Smooth muscle cell (in vitro differentiated cells): ENCODE data around the gene ADGRD1. TPM values are rescaled to one million over a fixed set of nuclear protein-coding genes. Genes with fewer than 3 reads are reported as not detected.

Experiments
- DNase-seq: peaks from one replicate; lab custom pipeline; 2025; ENCODE audit not compliant: unreplicated experiment; lab: John Stamatoyannopoulos, UW
- H2AFZ ChIP-seq: fragments of 200-600 bp; sonication (generic); 2 replicates; pipeline ENCODE4 v1.6.0; 2016; ENCODE audit warnings: antibody characterized with exemption, low read depth, mild to moderate bottlenecking
- H3F3A ChIP-seq: fragments of 200-600 bp; sonication (generic); 2 replicates; pipeline ENCODE4 v1.6.0; 2017; ENCODE audit warnings: antibody characterized with exemption, low read depth
- H3K27ac ChIP-seq: fragments of 200-600 bp; sonication (generic); 2 replicates; pipeline ENCODE4 v1.5.1; 2016; ENCODE audit warnings: low read depth, mild to moderate bottlenecking
- H3K27me3 ChIP-seq: fragments of 200-600 bp; sonication (generic); 2 replicates; pipeline ENCODE4 v1.6.1; 2016; ENCODE audit warnings: low read depth, mild to moderate bottlenecking
- H3K36me3 ChIP-seq: fragments of 200-600 bp; sonication (generic); 2 replicates; pipeline ENCODE4 v1.5.1; 2016; ENCODE audit warnings: low read depth
- H3K4me1 ChIP-seq: fragments of 200-600 bp; sonication (generic); 2 replicates; pipeline ENCODE4 v1.5.1; 2016; ENCODE audit warnings: low read depth
- H3K4me2 ChIP-seq: fragments of 200-600 bp; sonication (generic); 2 replicates; pipeline ENCODE4 v1.6.0; 2016; ENCODE audit warnings: mild to moderate bottlenecking
- H3K4me3 ChIP-seq: fragments of 200-600 bp; sonication (generic); 2 replicates; pipeline ENCODE4 v1.5.1; 2016; ENCODE audit warnings: mild to moderate bottlenecking
- H3K79me2 ChIP-seq: fragments of 200-600 bp; sonication (generic); 2 replicates; pipeline ENCODE4 v1.6.0; 2016; ENCODE audit warnings: low read depth, mild to moderate bottlenecking
- H3K9ac ChIP-seq: fragments of 200-600 bp; sonication (generic); 2 replicates; pipeline ENCODE4 v1.6.0; 2016; ENCODE audit warnings: low read depth
- H3K9me3 ChIP-seq: fragments of 200-600 bp; sonication (generic); replicated peaks from 2 replicates; pipeline ENCODE4 v1.5.1; 2016; ENCODE audit warnings: low read depth
- H4K20me1 ChIP-seq: fragments of 200-600 bp; sonication (generic); 2 replicates; pipeline ENCODE4 v1.6.0; 2016; ENCODE audit warnings: low read depth
- WGBS: methylation state at CpG from one replicate; pipeline ENCODE4 v1.1.7; 2016; ENCODE audit warnings: low lambda C conversion rate; 5-methylcytosine and 5-hydroxymethylcytosine counted together
- polyA plus RNA-seq: library from polyadenylated mRNA; unstranded; fragments of >200 nt; fragmentation: Nextera tagmentation; extraction: Ambion mirVana; gene quantifications from 2 replicates; pipeline ENCODE4 v1.2.1, GENCODE V29; 2016
- total RNA-seq: library from RNA; depleted of rRNA; stranded (reverse); fragments of >200 nt; gene quantifications from 2 replicates; pipeline ENCODE4 v1.2.3, GENCODE V29; 2014
- TF ChIP-seq, protein P1 (sequence below): fragments of 200-600 bp; sonication (generic); IDR thresholded peaks from 2 replicates; pipeline ENCODE4 v1.5.1; 2017; ENCODE audit warnings: borderline replicate concordance, mild to moderate bottlenecking, antibody characterized with exemption; ENCODE audit not compliant: insufficient read depth, poor library complexity, severe bottlenecking

ADGRD1 gene
- total and polyA plus RNA-seq, 2 experiments from 2014 or later, result 0.14 TPM; not detected in 1

DNA sequence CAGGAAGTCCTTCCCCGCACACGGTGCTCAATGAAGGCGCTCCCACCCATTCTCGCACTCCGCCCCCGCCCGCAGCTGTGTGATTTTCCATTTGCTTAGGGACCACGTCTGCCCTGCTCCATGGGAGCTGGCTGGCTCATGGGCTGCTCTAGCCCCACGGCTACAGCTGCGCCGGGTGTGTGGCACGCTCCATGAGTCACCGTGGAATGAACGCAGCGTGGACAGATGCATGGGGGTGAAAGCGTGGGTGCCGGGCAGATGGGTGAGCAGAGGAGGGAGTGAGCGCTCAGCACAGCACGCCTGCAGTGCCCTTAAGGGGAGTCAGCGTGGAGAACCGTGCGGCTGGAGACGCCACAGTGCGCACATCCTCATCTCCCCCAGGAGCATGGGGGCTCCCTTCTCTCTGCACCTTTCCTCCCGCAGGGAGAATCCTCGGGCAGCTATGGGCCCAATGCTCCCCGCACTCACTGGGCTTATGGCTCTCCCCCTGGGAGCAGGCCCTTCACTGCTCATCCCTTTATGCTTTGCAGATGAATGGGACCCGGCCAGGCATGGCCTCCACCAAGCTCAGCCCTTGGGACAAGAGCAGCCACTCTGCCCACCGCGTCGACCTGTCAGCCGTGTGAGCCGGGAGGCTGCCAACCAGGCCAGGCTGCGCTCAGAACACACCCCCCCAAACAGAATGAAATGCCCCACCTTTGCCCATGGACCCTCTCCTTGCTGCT lies 185.1 kb downstream of the ADGRD1 start:
- H3K27me3 ChIP-seq, result no peaks in the 10 kb centered on the region
- no peak overlapping the region for H3K4me2 ChIP-seq
- H4K20me1 ChIP-seq, result no peaks in the 10 kb centered on the region
- TF ChIP-seq, protein P1, sequence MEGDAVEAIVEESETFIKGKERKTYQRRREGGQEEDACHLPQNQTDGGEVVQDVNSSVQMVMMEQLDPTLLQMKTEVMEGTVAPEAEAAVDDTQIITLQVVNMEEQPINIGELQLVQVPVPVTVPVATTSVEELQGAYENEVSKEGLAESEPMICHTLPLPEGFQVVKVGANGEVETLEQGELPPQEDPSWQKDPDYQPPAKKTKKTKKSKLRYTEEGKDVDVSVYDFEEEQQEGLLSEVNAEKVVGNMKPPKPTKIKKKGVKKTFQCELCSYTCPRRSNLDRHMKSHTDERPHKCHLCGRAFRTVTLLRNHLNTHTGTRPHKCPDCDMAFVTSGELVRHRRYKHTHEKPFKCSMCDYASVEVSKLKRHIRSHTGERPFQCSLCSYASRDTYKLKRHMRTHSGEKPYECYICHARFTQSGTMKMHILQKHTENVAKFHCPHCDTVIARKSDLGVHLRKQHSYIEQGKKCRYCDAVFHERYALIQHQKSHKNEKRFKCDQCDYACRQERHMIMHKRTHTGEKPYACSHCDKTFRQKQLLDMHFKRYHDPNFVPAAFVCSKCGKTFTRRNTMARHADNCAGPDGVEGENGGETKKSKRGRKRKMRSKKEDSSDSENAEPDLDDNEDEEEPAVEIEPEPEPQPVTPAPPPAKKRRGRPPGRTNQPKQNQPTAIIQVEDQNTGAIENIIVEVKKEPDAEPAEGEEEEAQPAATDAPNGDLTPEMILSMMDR, result no peak
- no peak overlapping the region for H2AFZ ChIP-seq
- H3K4me3 ChIP-seq, result no peak overlapping the region
- H3K36me3 ChIP-seq, result no peaks in the 10 kb centered on the region
- H3K9ac ChIP-seq, result no peak overlapping the region
- H3K79me2 ChIP-seq, result no peaks in the 10 kb centered on the region
- DNase-seq, result no peak
- WGBS, result 91% methylated on average over 32 of the region's 34 CpGs
- H3K27ac ChIP-seq, result no peak overlapping the region
- H3K9me3 ChIP-seq, result no peaks in the 10 kb centered on the region
- no peaks in the 10 kb centered on the region for H3F3A ChIP-seq
- H3K4me1 ChIP-seq, result peaks cover 5% of the 10 kb centered on the region

GRCh38 chr12:131139363-131140068 lies 185.8 kb downstream of the ADGRD1 start:
- no peaks in the 10 kb centered on the region for H3K79me2 ChIP-seq

DNA sequence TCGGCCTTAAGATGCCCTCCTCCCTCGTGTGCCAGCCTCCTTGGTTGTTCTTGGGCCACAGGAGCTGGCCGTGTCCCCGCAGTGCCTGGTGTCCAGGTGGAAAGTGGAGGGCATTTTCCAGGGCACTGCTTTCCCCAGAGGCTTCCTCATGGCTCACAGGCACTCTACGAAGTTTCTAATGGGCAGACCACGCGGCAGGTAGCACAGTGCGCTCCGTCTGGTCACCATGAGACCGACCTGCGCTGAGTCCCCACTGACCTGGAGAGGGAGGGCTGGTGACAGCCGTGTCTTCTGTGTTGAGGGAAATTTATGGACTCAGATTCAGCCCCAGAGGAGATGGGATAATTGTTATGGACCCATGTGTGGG lies 186.3 kb downstream of the ADGRD1 start:
- Histone ChIP-seq H2AFZ (no peak overlapping the region), H3K4me2 (no peak overlapping the region), H3K4me3 (no peak overlapping the region), H3F3A (no peaks in the 10 kb centered on the region), H3K79me2 (no peaks in the 10 kb centered on the region), H4K20me1 (no peaks in the 10 kb centered on the region), H3K36me3 (no peaks in the 10 kb centered on the region), H3K4me1 (peaks cover 5% of the 10 kb centered on the region), H3K27ac (no peak overlapping the region), H3K27me3 (no peaks in the 10 kb centered on the region), H3K9me3 (no peaks in the 10 kb centered on the region), H3K9ac (no peak overlapping the region)
- no peak for DNase-seq
- WGBS, result 91% methylated on average over 12 of the region's 12 CpGs
- TF ChIP-seq, protein P1, result no peak

More at GRCh38 chr12:131139363-131140068, 185.8 kb downstream of the ADGRD1 start:
- Histone ChIP-seq H4K20me1 (no peaks in the 10 kb centered on the region), H3K27me3 (no peaks in the 10 kb centered on the region), H3F3A (no peaks in the 10 kb centered on the region), H3K9ac (no peak overlapping the region), H2AFZ (no peak overlapping the region), H3K4me2 (no peak overlapping the region), H3K4me3 (no peak overlapping the region), H3K9me3 (no peaks in the 10 kb centered on the region), H3K27ac (no peak overlapping the region), H3K4me1 (peaks cover 5% of the 10 kb centered on the region), H3K36me3 (no peaks in the 10 kb centered on the region)
- no peak for DNase-seq
- WGBS, result 93% methylated on average over 27 of the region's 27 CpGs
- TF ChIP-seq, protein P1, result no peak
